Measurements from ENCODE around the gene NEDD4L. TPM values are rescaled to one million over a fixed set of nuclear protein-coding genes. Genes with fewer than 3 reads are reported as not detected.

The NEDD4L gene
- total RNA-seq, 2 donors from 2014 or later = 149 to 212 TPM

- H3K9me3 ChIP-seq = no peaks in the 10 kb centered on the region
- H3K9ac ChIP-seq (ENCODE audit: low read depth in 2 of 2, low read length in 2 of 2) = no peak overlapping the region
- intact Hi-C loops (cut with DNase I) = no loop called here
- no peak overlapping the region for H3K27ac ChIP-seq
- H3K4me1 ChIP-seq = peaks cover 7% of the 10 kb centered on the region
- no peak overlapping the region for H3K4me3 ChIP-seq
- no peak for DNase-seq
- H3K36me3 ChIP-seq = no peaks in the 10 kb centered on the region
- TF ChIP-seq CTCF (IDR thresholded peaks at IDR 0.05) = no peak
- no peaks in the 10 kb centered on the region for H3K27me3 ChIP-seq
Measured at GRCh38 chr18:58288921-58289797, 245.1 kb downstream of the NEDD4L start.

- Histone ChIP-seq H3K4me3 (no peak overlapping the region), H3K36me3 (no peaks in the 10 kb centered on the region), H3K27ac (no peak overlapping the region), H3K4me1 (peaks cover 7% of the 10 kb centered on the region), H3K9ac (ENCODE audit: low read depth in 2 of 2, low read length in 2 of 2) (no peak overlapping the region), H3K9me3 (no peaks in the 10 kb centered on the region), H3K27me3 (no peaks in the 10 kb centered on the region)
- intact Hi-C loops (cut with DNase I) = no loop called here
- no peak for DNase-seq
- TF ChIP-seq CTCF (IDR thresholded peaks at IDR 0.05) = no peak
Measured at GRCh38 chr18:58290116-58290695, 246.2 kb downstream of the NEDD4L start.

- H3K4me1 ChIP-seq = peaks cover 3% of the 10 kb centered on the region
- no peaks in the 10 kb centered on the region for H3K9me3 ChIP-seq
- intact Hi-C loops (cut with DNase I) = no loop called here
- no peak overlapping the region for H3K27ac ChIP-seq
- TF ChIP-seq CTCF (IDR thresholded peaks at IDR 0.05) = no peak
- no peaks in the 10 kb centered on the region for H3K27me3 ChIP-seq
- no peaks in the 10 kb centered on the region for H3K36me3 ChIP-seq
- DNase-seq = no peak
- no peak overlapping the region for H3K9ac ChIP-seq (ENCODE audit: low read depth in 2 of 2, low read length in 2 of 2)
- no peak overlapping the region for H3K4me3 ChIP-seq
Measured at GRCh38 chr18:58291131-58291530, 247.1 kb downstream of the NEDD4L start.

GRCh38 chr18:58292638-58293037 is 248.6 kb downstream of the NEDD4L start:
- Histone ChIP-seq H3K27me3 (no peaks in the 10 kb centered on the region), H3K36me3 (no peaks in the 10 kb centered on the region), H3K4me3 (no peak overlapping the region), H3K9me3 (no peaks in the 10 kb centered on the region), H3K27ac (no peak overlapping the region), H3K9ac (ENCODE audit: low read depth in 2 of 2, low read length in 2 of 2) (no peak overlapping the region), H3K4me1 (no peaks in the 10 kb centered on the region)
- no peak for DNase-seq
- intact Hi-C loops (cut with DNase I) = no loop called here
- TF ChIP-seq CTCF (IDR thresholded peaks at IDR 0.05) = no peak

GRCh38 chr18:58297198-58297597 is 253.2 kb downstream of the NEDD4L start:
- H3K9ac ChIP-seq (ENCODE audit: low read depth in 2 of 2, low read length in 2 of 2) = no peak overlapping the region
- no peak overlapping the region for H3K4me3 ChIP-seq
- intact Hi-C loops (cut with DNase I) = no loop called here
- H3K27me3 ChIP-seq = no peaks in the 10 kb centered on the region
- no peaks in the 10 kb centered on the region for H3K4me1 ChIP-seq
- no peak for DNase-seq
- no peaks in the 10 kb centered on the region for H3K36me3 ChIP-seq
- H3K9me3 ChIP-seq = no peaks in the 10 kb centered on the region
- H3K27ac ChIP-seq = no peak overlapping the region
- no peak for TF ChIP-seq CTCF (IDR thresholded peaks at IDR 0.05)

Measured in colonic mucosa (tissue), 4 donors.